ENCODE results near the gene TTLL4. TPM values are rescaled to one million over a fixed set of nuclear protein-coding genes. Genes with fewer than 3 reads are reported as not detected.

TTLL4 gene, protein sequence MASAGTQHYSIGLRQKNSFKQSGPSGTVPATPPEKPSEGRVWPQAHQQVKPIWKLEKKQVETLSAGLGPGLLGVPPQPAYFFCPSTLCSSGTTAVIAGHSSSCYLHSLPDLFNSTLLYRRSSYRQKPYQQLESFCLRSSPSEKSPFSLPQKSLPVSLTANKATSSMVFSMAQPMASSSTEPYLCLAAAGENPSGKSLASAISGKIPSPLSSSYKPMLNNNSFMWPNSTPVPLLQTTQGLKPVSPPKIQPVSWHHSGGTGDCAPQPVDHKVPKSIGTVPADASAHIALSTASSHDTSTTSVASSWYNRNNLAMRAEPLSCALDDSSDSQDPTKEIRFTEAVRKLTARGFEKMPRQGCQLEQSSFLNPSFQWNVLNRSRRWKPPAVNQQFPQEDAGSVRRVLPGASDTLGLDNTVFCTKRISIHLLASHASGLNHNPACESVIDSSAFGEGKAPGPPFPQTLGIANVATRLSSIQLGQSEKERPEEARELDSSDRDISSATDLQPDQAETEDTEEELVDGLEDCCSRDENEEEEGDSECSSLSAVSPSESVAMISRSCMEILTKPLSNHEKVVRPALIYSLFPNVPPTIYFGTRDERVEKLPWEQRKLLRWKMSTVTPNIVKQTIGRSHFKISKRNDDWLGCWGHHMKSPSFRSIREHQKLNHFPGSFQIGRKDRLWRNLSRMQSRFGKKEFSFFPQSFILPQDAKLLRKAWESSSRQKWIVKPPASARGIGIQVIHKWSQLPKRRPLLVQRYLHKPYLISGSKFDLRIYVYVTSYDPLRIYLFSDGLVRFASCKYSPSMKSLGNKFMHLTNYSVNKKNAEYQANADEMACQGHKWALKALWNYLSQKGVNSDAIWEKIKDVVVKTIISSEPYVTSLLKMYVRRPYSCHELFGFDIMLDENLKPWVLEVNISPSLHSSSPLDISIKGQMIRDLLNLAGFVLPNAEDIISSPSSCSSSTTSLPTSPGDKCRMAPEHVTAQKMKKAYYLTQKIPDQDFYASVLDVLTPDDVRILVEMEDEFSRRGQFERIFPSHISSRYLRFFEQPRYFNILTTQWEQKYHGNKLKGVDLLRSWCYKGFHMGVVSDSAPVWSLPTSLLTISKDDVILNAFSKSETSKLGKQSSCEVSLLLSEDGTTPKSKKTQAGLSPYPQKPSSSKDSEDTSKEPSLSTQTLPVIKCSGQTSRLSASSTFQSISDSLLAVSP
- 12.6 and 19.9 TPM in 2 replicates for total RNA-seq

DNA sequence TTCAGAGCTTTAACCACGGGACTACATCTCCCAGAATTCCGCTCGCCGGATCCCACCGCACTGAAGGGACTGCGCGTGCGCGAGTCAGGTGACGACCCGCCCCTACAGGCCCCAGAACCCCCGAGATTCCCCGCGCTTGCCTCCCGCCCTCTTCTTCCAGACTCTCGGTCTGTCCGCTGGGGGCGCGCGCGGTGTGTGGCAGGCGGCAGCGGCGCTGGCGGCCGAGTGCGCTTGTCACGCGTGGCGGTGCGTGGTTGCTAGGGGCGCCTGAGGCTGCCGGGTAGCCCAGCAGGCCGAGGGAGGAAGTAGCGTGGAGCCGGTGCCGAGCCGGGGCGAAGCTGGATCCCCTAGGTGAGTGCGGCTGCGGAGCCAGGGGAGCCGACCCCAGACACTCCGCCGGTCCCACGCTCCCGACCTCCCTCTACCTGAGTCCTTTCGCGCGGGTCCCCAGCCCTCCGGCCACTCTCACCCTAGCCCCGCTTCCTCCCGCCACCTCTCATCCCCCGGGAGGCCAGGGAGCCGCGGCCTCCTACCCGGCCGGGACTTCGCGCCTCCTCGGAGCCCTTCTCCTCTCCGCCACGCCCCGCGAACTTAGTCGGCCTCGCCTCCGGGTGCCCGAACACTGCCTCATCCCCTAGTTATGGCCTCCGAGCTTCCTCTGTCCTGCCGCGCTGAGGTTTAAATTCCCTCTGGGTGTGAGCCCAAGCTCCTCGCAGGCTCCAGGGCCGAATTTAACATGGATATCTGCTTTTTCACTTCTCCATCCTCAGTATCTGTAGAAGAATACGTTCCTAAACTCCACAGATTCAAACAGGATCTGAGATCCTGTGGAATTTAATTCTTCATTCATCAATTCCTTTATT, at the start of gene TTLL4:
Gene TTLL4 (plus strand): TSS at position 149 of the 863 bp plus-strand sequence. CDS start 26,842 bp downstream, outside the sequence.
- TF ChIP-seq CTCF (IDR thresholded peaks at IDR 0.05; ENCODE audit: insufficient read depth, low read depth, low read length), result peak; percentile 73
- DNase-seq (ENCODE audit: low read depth), result peak; percentile 96
- peak within 1 kb of the TSS; percentile 95 for H3K4me3 ChIP-seq (ENCODE audit: low read depth, low read length)

GRCh38 chr2:218662377-218662776, 48.3 kb upstream of the TTLL4 start:
- H3K4me3 ChIP-seq (ENCODE audit: low read depth, low read length), result no peak overlapping the region
- no peak for TF ChIP-seq CTCF (IDR thresholded peaks at IDR 0.05; ENCODE audit: insufficient read depth, low read depth, low read length)
- DNase-seq (ENCODE audit: low read depth), result no peak

GRCh38 chr2:218662827-218663226, 47.8 kb upstream of the TTLL4 start:
- TF ChIP-seq CTCF (IDR thresholded peaks at IDR 0.05; ENCODE audit: insufficient read depth, low read depth, low read length), result no peak
- DNase-seq (ENCODE audit: low read depth), result no peak
- no peak overlapping the region for H3K4me3 ChIP-seq (ENCODE audit: low read depth, low read length)

- DNase-seq (ENCODE audit: low read depth), result no peak
- no peak for TF ChIP-seq CTCF (IDR thresholded peaks at IDR 0.05; ENCODE audit: insufficient read depth, low read depth, low read length)
- no peak overlapping the region for H3K4me3 ChIP-seq (ENCODE audit: low read depth, low read length)
These were observed 46.7 kb upstream of the TTLL4 start for GRCh38 chr2:218663901-218664300.

- no peak for DNase-seq (ENCODE audit: low read depth)
- TF ChIP-seq CTCF (IDR thresholded peaks at IDR 0.05; ENCODE audit: insufficient read depth, low read depth, low read length), result no peak
These were observed 46.0 kb upstream of the TTLL4 start for GRCh38 chr2:218664653-218665052.

More at GRCh38 chr2:218664653-218665052, 46.0 kb upstream of the TTLL4 start:
- H3K4me3 ChIP-seq (ENCODE audit: low read depth, low read length), result no peak overlapping the region
